HepG2 (cell line): ENCODE results near the gene NXPH1. TPM values are rescaled to one million over a fixed set of nuclear protein-coding genes. Genes with fewer than 3 reads are reported as not detected.

Experiments
- ATAC-seq: fragments of 200-7000 bp; cut with Tn5 transposase; 3 replicates; pipeline ENCODE4 v1.9.1; 2020; ENCODE audit warnings: mild to moderate bottlenecking, moderate library complexity
- BruUV-seq: library from RNA; stranded (reverse); fragments of 400-500 nt; replicated peaks from 2 replicates; lab custom pipeline; 2021; lab: Mats Ljungman, UMichigan
- CTCF ChIA-PET: fragments of 300-600 bp; formaldehyde crosslinking; extraction: SDS; loops from one replicate; lab custom pipeline; 2021; ENCODE audit warnings: low total read pairs, inconsistent platforms, low intra/inter-chr PET ratio; lab: Yijun Ruan, JAX
- POLR2A ChIA-PET: fragments of 350-600 bp; sonication (Branson Sonifier 250); formaldehyde crosslinking; loops from one replicate; lab custom pipeline; 2020; ENCODE audit warnings: antibody characterized with exemption, inconsistent platforms; lab: Yijun Ruan, JAX
- DNase-seq: peaks from one replicate; pipeline ENCODE4 v3.0.0-alpha.2; 2015; ENCODE audit warnings: low spot score
- FAIRE-seq: peaks from 3 replicates; lab custom pipeline; 2011; peaks lifted over from hg19 to GRCh38; lab: Jason Lieb, UNC
- H2AFZ ChIP-seq: one replicate; pipeline ENCODE4 v1.6.1; 2011; ENCODE audit warnings: low read length, inconsistent platforms
- H3K27ac ChIP-seq: fragments of 300-600 bp; 3 replicates; pipeline ENCODE4 v1.8.0; 2011; ENCODE audit warnings: mixed run types, mild to moderate bottlenecking, mixed read lengths, low read length, inconsistent platforms; ENCODE audit not compliant: insufficient read depth; ENCODE audit errors: extremely low read length
- H3K27me3 ChIP-seq, 2 experiments: fragments of 200-600 bp in 1 of 2; 2 replicates in 1 of 2; 3 replicates in 1 of 2; pipeline versions ENCODE4 v1.6.0 to v1.8.0; 2011; ENCODE audit warnings: low read length in 2 of 2, mild to moderate bottlenecking in 2 of 2, moderate library complexity in 2 of 2, inconsistent platforms in 1 of 2; ENCODE audit not compliant: insufficient read depth in 2 of 2, control insufficient read depth in 1 of 2
- H3K36me3 ChIP-seq, 2 experiments: fragments of 200-600 bp in 1 of 2; replicated peaks in 1 of 2; 2 replicates in 1 of 2; 3 replicates in 1 of 2; pipeline versions ENCODE4 v1.5.1 to v1.8.0; 2011; ENCODE audit warnings: low read length in 2 of 2, inconsistent platforms in 1 of 2; ENCODE audit not compliant: insufficient read depth in 2 of 2, control insufficient read depth in 1 of 2
- H3K4me1 ChIP-seq: 2 replicates; pipeline ENCODE4 v1.5.1; 2012; ENCODE audit warnings: low read length, inconsistent platforms; ENCODE audit not compliant: insufficient read depth
- H3K4me2 ChIP-seq: 2 replicates; pipeline ENCODE4 v1.6.0; 2011; ENCODE audit warnings: low read depth, low read length, inconsistent platforms
- H3K4me3 ChIP-seq, 3 experiments: fragments of 200-600 bp in 1 of 3; sonication (generic), shearing (Covaris generic) in 1 of 3; replicated peaks in 1 of 3; 2 replicates each; pipeline ENCODE4 v1.5.1; 2011 to 2016; ENCODE audit warnings: low read length in 3 of 3, inconsistent platforms in 2 of 3, low read depth in 2 of 3, mild to moderate bottlenecking in 2 of 3, control low read depth in 1 of 3, mixed read lengths in 1 of 3; ENCODE audit not compliant: insufficient read depth in 1 of 3
- H3K79me2 ChIP-seq: one replicate; pipeline ENCODE4 v1.6.1; 2011; ENCODE audit warnings: low read length, inconsistent platforms; ENCODE audit not compliant: insufficient read depth
- H3K9ac ChIP-seq: 2 replicates; pipeline ENCODE4 v1.6.0; 2011; ENCODE audit warnings: mild to moderate bottlenecking, low read depth, low read length, inconsistent platforms; ENCODE audit not compliant: insufficient read depth
- H3K9me3 ChIP-seq: 2 replicates; pipeline ENCODE4 v1.5.1; 2012; ENCODE audit warnings: mild to moderate bottlenecking, low read length
- H4K20me1 ChIP-seq: 2 replicates; pipeline ENCODE4 v1.6.0; 2011; ENCODE audit warnings: inconsistent platforms, mild to moderate bottlenecking, low read length, moderate library complexity; ENCODE audit not compliant: insufficient read depth
- CSRNP2 ChIP-seq: sonication (generic); formaldehyde crosslinking; conservative IDR thresholded peaks from 2 replicates; pipeline ENCODE4 v1.8.0; 2022; ENCODE audit warnings: low read depth, missing genetic modification reagents
- HHEX ChIP-seq: IDR thresholded peaks from 2 replicates; pipeline ENCODE4 v1.6.1; 2016; ENCODE audit warnings: control low read depth
- NFATC3 ChIP-seq: sonication (generic); formaldehyde crosslinking; IDR thresholded peaks from 2 replicates; pipeline ENCODE4 v1.5.1; 2020; ENCODE audit warnings: mild to moderate bottlenecking, missing genetic modification reagents
- SNAPC5 ChIP-seq: sonication (generic); formaldehyde crosslinking; IDR thresholded peaks from 2 replicates; pipeline ENCODE4 v1.8.1; 2023; ENCODE audit warnings: mild to moderate bottlenecking, missing genetic modification reagents, borderline replicate concordance
- TBL1XR1 ChIP-seq: fragments of 150-350 bp; IDR thresholded peaks from 2 replicates; pipeline ENCODE4 v1.6.1; 2014; ENCODE audit warnings: borderline replicate concordance, low read length; ENCODE audit not compliant: partially characterized antibody
- WGBS: methylation state at CpG from one replicate; pipeline ENCODE4 v1.1.6; 2017; ENCODE audit warnings: low lambda C conversion rate; 5-methylcytosine and 5-hydroxymethylcytosine counted together
- in situ Hi-C: cut with HindIII; loops from 2 replicates; pipeline ENCODE4 v1.10.0; 2017; ENCODE audit warnings: low pct_unique_long_range_greater_than_20kb; ENCODE audit not compliant: extremely low pct_ligation_motif_present
- intact Hi-C: fragments of 100-400 bp; cut with micrococcal nuclease; formaldehyde crosslinking; loops from one replicate; pipeline ENCODE4 v1.10.0; 2022; ENCODE audit not compliant: unreplicated experiment
- polyA plus RNA-seq, 8 experiments: library from polyadenylated mRNA; depleted of rRNA in 3 of 8; stranded (reverse) in 7 of 8; unstranded in 1 of 8; fragments of >200 nt; fragmentation: Illumina TruSeq in 4 of 8; extraction: Trizol in 4 of 8; gene quantifications; 2 replicates each; pipeline versions ENCODE4 v1.2.1 to v1.2.3, GENCODE V29; 2011 to 2016; ENCODE audit warnings: low read depth in 4 of 8, missing spikeins in 1 of 8, mixed read lengths in 1 of 8; ENCODE audit not compliant: insufficient read depth in 1 of 8
- total RNA-seq, 5 experiments: library from RNA; depleted of rRNA; stranded (reverse); fragments of >200 nt; fragmentation: Illumina TruSeq; extraction: Trizol; gene quantifications; 2 replicates each; pipeline ENCODE4 v1.2.3, GENCODE V29; 2016; ENCODE audit warnings: low read depth in 1 of 5

The NXPH1 gene
- total and polyA plus RNA-seq, 2 of the 13 experiments (the other 11 are each of a cell fraction or from before 2014, with no cell fraction given) = not detected

GRCh38 chr7:8601121-8601520 is 167.7 kb downstream of the NXPH1 start:
- ChIA-PET CTCF (no interaction called here), POLR2A (no interaction called here)
- intact Hi-C loops = no loop called here

GRCh38 chr7:8605221-8605620 is 171.8 kb downstream of the NXPH1 start:
- Histone ChIP-seq H4K20me1 (no peaks in the 10 kb centered on the region), H3K79me2 (no peaks in the 10 kb centered on the region), H3K27ac (no peak overlapping the region), H3K4me1 (no peaks in the 10 kb centered on the region), H3K36me3 (no peaks in the 10 kb centered on the region), H3K27me3 (no peaks in the 10 kb centered on the region), H3K4me2 (no peak overlapping the region), H2AFZ (no peak overlapping the region), H3K4me3 (no peak overlapping the region), H3K9me3 (no peaks in the 10 kb centered on the region), H3K9ac (no peak overlapping the region)
- POLR2A ChIA-PET = no interaction called here
- intact Hi-C loops (no loop called here), in situ Hi-C loops (no loop called here)
- no peak for ATAC-seq
- TF ChIP-seq HHEX (no peak), NFATC3 (CRISPR knock-in tag) (no peak), TBL1XR1 (no peak), CSRNP2 (CRISPR knock-in tag) (no peak)
- CTCF ChIA-PET = no interaction called here
- no peak for FAIRE-seq
- no peak for DNase-seq
- BruUV-seq = no TSS peak
- WGBS = 5% methylated on average over 1 of the region's 1 CpG

More at GRCh38 chr7:8601121-8601520, 167.7 kb downstream of the NXPH1 start:
- no peaks in the 10 kb centered on the region for H3K27me3 ChIP-seq
- H3K4me3 ChIP-seq = no peak overlapping the region
- BruUV-seq = no TSS peak
- no peaks in the 10 kb centered on the region for H3K79me2 ChIP-seq
- H3K9me3 ChIP-seq = no peaks in the 10 kb centered on the region
- no peak overlapping the region for H3K4me2 ChIP-seq
- H3K9ac ChIP-seq = no peak overlapping the region
- no peaks in the 10 kb centered on the region for H4K20me1 ChIP-seq
- FAIRE-seq (no peak), ATAC-seq (no peak), DNase-seq (no peak)
- 0% methylated on average over 2 of the region's 2 CpGs for WGBS
- in situ Hi-C loops = no loop called here
- no peak overlapping the region for H2AFZ ChIP-seq
- no peak for TF ChIP-seq SNAPC5 (CRISPR knock-in tag)
- no peaks in the 10 kb centered on the region for H3K36me3 ChIP-seq
- H3K27ac ChIP-seq = no peak overlapping the region
- H3K4me1 ChIP-seq = no peaks in the 10 kb centered on the region
